Measurements from ENCODE around the gene SRI. TPM values are rescaled to one million over a fixed set of nuclear protein-coding genes. Genes with fewer than 3 reads are reported as not detected.
"Not testable (repeated sequence)": the region's sequence is repeated elsewhere in the genome, so short reads cannot be mapped to it uniquely, and the experiment has no call there.

The SRI gene
- total RNA-seq, 1 experiment from 2014 or later = 113 TPM

GRCh38 chr7:88200789-88201188 is 19.0 kb downstream of the SRI start:
- peak; percentile 69 for DNase-seq (ENCODE audit: low spot score)
- in situ Hi-C loops (cut with HindIII; ENCODE audit: low sequenced_read_pairs) = no loop called here

- no peak for DNase-seq (ENCODE audit: low spot score)
Observed at GRCh38 chr7:88200261-88200660, 19.6 kb downstream of the SRI start.

GRCh38 chr7:88191911-88192310 is 27.9 kb downstream of the SRI start:
- in situ Hi-C loops (cut with HindIII; ENCODE audit: low sequenced_read_pairs) = no loop called here
- DNase-seq (ENCODE audit: low spot score) = no peak

More at GRCh38 chr7:88200261-88200660, 19.6 kb downstream of the SRI start:
- in situ Hi-C loops (cut with HindIII; ENCODE audit: low sequenced_read_pairs) = no loop called here

DNA sequence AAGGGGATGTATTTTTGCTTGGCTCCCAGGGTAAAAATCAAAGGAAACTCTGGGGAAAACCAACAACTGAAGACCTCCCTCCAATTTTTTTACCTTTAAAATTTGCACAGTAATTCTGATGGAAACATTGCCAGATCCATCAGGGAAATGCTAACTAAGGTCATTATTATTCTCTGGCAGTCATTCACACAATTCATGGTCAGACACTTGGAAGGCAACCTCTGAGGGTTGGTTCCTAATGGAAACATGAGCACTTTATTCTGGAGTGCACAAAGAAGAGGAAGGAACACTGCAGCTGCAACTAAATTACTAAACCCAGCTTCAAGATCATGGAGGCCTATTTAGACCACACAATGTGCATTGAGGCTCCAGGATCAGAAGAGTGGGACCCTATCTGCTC is 34.2 kb downstream of the SRI start:
- in situ Hi-C loops (cut with HindIII; ENCODE audit: low sequenced_read_pairs) = no loop called here
- DNase-seq (ENCODE audit: low spot score) = no peak

GRCh38 chr7:88184848-88185304 is 35.0 kb downstream of the SRI start:
- DNase-seq (ENCODE audit: low spot score) = no peak

GRCh38 chr7:88183051-88183450 is 36.8 kb downstream of the SRI start:
- in situ Hi-C loops (cut with HindIII; ENCODE audit: low sequenced_read_pairs) = no loop called here
- DNase-seq (ENCODE audit: low spot score) = no peak

More at GRCh38 chr7:88184848-88185304, 35.0 kb downstream of the SRI start:
- in situ Hi-C loops (cut with HindIII; ENCODE audit: low sequenced_read_pairs) = no loop called here

- in situ Hi-C loops (cut with HindIII; ENCODE audit: low sequenced_read_pairs) = no loop called here
- DNase-seq (ENCODE audit: low spot score) = no peak
Observed at GRCh38 chr7:88176190-88176589, 43.6 kb downstream of the SRI start.

DNA sequence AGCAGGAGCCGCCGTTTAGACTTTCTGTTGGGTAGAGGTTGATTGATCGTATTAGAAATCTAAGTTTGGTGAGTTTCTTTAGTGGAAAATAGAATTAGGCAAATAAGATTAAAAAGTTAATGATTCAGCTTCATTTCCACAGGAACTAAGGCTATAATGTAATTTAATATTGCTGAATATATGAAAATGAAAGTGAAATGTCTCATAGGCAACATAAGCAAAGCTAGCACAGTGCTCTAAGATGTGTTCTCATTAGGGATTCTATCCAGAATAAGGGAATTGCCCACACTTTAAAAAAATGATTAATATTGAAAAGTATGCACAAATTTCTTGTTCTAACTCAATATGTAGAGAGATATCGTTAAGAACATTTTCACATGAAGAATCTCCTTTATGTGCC is 47.0 kb downstream of the SRI start:
- in situ Hi-C loops (cut with HindIII; ENCODE audit: low sequenced_read_pairs) = no loop called here

GRCh38 chr7:88169717-88170320 is 50.0 kb downstream of the SRI start:
- in situ Hi-C loops (cut with HindIII; ENCODE audit: low sequenced_read_pairs) = no loop called here

More for the DNA sequence above, 47.0 kb downstream of the SRI start:
- no peak for DNase-seq (ENCODE audit: low spot score)

DNA sequence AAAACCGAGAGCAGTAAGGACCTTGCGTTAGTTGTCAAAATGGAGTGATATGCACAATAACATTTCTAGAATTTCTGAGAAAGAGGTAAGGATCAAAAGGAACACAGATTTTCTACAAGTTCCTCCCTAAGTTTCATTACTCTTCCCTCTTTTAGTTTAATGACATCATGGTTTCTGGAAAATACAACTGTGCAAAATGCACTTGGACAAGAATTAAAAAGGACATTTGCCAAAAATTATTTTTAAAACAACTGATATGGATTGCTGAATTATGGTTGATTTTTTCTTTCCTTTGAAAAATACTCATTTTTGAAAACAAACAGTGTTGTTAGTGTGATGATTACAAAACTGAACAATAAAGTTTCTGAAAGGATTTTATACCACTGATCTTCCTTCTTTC is 52.1 kb downstream of the SRI start:
- no peak for DNase-seq (ENCODE audit: low spot score)
- in situ Hi-C loops (cut with HindIII; ENCODE audit: low sequenced_read_pairs) = no loop called here

More at GRCh38 chr7:88169717-88170320, 50.0 kb downstream of the SRI start:
- peak; percentile 64 for DNase-seq (ENCODE audit: low spot score)

DNA sequence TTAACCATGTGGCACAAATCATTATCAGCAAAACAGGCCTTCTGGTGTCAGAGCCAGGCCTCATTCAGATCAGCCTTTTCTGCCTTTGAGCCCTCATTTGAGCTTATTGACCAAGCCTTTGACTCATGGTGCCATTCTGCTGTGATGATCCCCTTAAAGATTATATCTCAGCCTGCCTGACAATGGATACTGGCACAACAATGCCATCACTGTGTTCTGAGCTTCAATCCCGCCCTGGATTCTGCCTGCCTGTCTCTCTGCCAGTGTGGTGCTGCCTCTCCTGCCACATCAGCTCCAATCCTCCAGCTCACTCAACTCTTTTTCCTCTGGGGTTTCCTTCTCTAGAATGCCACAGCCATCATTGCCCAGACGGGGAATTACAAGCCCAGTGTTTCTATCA is 52.6 kb downstream of the SRI start:
- DNase-seq (ENCODE audit: low spot score) = no peak
- in situ Hi-C loops (cut with HindIII; ENCODE audit: low sequenced_read_pairs) = no loop called here

GRCh38 chr7:88165697-88166096 is 54.1 kb downstream of the SRI start:
- DNase-seq (ENCODE audit: low spot score) = no peak

GRCh38 chr7:88159741-88160140 is 60.1 kb downstream of the SRI start:
- DNase-seq (ENCODE audit: low spot score); in situ Hi-C loops (cut with HindIII; ENCODE audit: low sequenced_read_pairs): not testable (repeated sequence)

More at GRCh38 chr7:88165697-88166096, 54.1 kb downstream of the SRI start:
- in situ Hi-C loops (cut with HindIII; ENCODE audit: low sequenced_read_pairs) = no loop called here

DNA sequence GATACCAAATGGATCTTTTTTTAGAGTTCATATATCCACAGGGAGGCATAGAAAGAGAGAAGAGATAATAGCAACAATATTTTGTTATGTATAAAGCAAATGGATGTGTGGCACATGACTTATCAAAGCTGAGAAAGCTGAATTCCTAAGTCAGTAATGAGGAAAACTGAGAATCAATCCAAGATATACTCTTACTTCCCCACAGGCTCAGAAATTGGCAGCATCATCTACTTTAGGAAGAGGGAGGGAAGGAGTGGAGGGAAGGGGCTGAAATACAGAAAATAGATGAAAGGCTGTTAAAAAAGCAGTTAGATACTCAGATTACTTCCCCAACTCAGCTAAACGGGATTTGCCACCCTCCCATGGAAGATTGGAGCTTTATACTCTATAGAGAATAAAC is 63.5 kb downstream of the SRI start:
- DNase-seq (ENCODE audit: low spot score) = no peak
- in situ Hi-C loops (cut with HindIII; ENCODE audit: low sequenced_read_pairs) = no loop called here

DNA sequence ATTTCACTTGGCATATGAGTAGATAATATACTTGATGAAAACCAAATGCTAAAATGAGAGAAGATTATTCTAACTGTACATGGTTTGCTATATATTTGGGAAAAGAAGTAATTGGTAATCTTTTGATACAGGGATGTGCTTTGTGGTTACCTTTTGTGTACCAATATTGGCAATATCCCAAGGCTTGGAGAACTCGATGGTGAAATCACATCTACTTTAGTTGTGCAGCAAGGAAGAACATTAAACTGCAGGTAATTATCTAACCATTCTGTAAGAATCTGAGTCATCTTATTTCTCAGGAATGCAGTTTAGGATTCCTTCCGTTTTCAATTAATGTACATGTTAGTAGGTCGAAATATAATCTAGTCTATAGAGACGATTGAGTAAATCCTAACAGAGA is 64.1 kb downstream of the SRI start:
- DNase-seq (ENCODE audit: low spot score) = no peak
- in situ Hi-C loops (cut with HindIII; ENCODE audit: low sequenced_read_pairs) = no loop called here

Other genes starting within 250 kb of the SRI start
- not detected in 2 replicates for gene STEAP4, start 86.9 kb upstream of the SRI start, total RNA-seq (2014; rRNA removed; shearing (Covaris generic))

Measured in G401 (cell line).